ENCODE results near the gene ACTG1. TPM values are rescaled to one million over a fixed set of nuclear protein-coding genes. Genes with fewer than 3 reads are reported as not detected.

Gene ACTG1
- total RNA-seq, 1 experiment from 2014 or later, result 1,461 TPM

DNA sequence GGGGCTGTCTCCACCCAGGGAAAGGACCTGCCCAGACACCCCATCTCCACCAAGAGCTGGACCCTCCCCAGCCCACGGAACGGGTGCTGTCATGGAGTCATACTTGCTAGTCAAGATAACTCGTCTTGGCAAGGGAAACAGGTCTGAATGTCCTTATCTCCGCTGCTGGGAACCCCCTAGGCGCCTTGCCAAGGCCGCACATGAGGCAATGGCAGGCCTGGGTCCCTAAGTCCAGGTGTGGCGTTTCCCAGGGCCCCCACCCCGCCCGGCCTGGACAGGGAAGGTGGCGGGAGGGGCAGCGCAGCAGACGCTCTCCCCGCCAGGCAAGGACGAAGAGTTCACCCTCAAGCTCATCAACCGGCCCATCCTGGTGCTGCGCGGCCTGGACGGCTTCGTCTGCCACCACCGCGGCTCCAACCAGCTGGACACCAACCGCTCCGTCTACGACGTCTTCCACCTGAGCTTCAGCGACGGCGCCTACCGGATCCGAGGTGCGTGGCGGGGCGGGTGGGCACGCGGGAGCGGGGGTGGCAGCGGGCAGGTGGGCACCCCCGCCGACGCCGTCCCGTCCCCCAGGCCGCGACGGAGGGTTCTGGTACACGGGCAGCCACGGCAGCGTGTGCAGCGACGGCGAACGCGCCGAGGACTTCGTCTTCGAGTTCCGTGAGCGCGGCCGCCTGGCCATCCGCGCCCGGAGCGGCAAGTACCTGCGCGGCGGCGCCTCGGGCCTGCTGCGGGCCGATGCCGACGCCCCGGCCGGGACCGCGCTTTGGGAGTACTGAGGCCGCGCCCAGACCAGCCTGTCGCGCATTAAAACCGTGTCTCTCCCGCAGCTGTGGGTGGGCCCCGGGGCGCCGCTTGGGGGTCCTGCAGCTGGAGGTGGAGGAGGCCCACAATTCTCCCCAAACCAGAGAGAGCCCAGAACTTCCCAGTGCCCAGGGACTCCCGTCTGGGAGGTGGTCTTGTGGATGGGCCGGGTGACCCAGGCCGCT lies 24.0 kb upstream of the ACTG1 start:
- TF ChIP-seq CTCF (IDR thresholded peaks at IDR 0.05; ENCODE audit: unreplicated experiment), result no peak
- ChIA-PET CTCF (interaction anchor here (0.6 to 1.0 kb wide), 2 partner anchors 84 to 284 kb away, joined by 3 read pairs; no protein-coding TSS in a partner anchor), POLR2A (no interaction called here)
- Mint-ChIP-seq H3K27me3 (ENCODE audit: insufficient read depth, unreplicated experiment) (no peaks in the 10 kb centered on the region), H3K9me3 (ENCODE audit: unreplicated experiment) (no peaks in the 10 kb centered on the region), H3K4me1 (ENCODE audit: insufficient read depth, unreplicated experiment) (no peaks in the 10 kb centered on the region), H3K4me3 (ENCODE audit: unreplicated experiment) (no peak overlapping the region), H3K36me3 (ENCODE audit: insufficient read depth, unreplicated experiment) (no peaks in the 10 kb centered on the region), H3K27ac (ENCODE audit: low read depth, unreplicated experiment) (no peak overlapping the region)
- no peak for DNase-seq (ENCODE audit: unreplicated experiment)
- no TSS peak for BruUV-seq (replicated peaks)
- intact Hi-C loops (cut with micrococcal nuclease), result no loop called here

GRCh38 chr17:81535480-81536298 lies 23.1 kb upstream of the ACTG1 start:
- POLR2A ChIA-PET, result no interaction called here
- intact Hi-C loops (cut with micrococcal nuclease), result no loop called here
- Mint-ChIP-seq H3K4me3 (ENCODE audit: unreplicated experiment) (no peak overlapping the region), H3K4me1 (ENCODE audit: insufficient read depth, unreplicated experiment) (no peaks in the 10 kb centered on the region), H3K27me3 (ENCODE audit: insufficient read depth, unreplicated experiment) (no peaks in the 10 kb centered on the region), H3K9me3 (ENCODE audit: unreplicated experiment) (no peaks in the 10 kb centered on the region), H3K27ac (ENCODE audit: low read depth, unreplicated experiment) (no peak overlapping the region), H3K36me3 (ENCODE audit: insufficient read depth, unreplicated experiment) (no peaks in the 10 kb centered on the region)
- CTCF ChIA-PET, result interaction anchor here (1.0 kb wide), 1 partner anchor 283 kb away, joined by 3 read pairs; no protein-coding TSS in a partner anchor
- no peak for TF ChIP-seq CTCF (IDR thresholded peaks at IDR 0.05; ENCODE audit: unreplicated experiment)
- DNase-seq (ENCODE audit: unreplicated experiment), result no peak
- BruUV-seq (replicated peaks), result no TSS peak

DNA sequence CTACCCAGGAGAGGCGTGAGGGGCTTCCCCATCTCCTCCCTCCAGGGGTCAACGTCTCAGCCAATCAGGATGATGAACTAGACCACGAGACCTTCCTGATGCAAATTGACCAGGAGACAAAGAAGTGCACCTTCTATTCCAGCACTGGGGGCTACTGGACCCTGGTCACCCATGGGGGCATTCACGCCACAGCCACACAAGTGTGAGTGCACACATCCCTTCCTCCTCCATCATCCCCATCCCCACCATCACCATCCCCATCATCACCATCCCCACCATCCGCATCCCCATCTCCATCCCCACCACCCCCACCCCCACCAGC lies 22.4 kb upstream of the ACTG1 start:
- no peak for TF ChIP-seq CTCF (IDR thresholded peaks at IDR 0.05; ENCODE audit: unreplicated experiment)

More for the DNA sequence above, 22.4 kb upstream of the ACTG1 start:
- Mint-ChIP-seq H3K27ac (ENCODE audit: low read depth, unreplicated experiment) (no peak overlapping the region), H3K4me1 (ENCODE audit: insufficient read depth, unreplicated experiment) (no peaks in the 10 kb centered on the region), H3K36me3 (ENCODE audit: insufficient read depth, unreplicated experiment) (no peaks in the 10 kb centered on the region), H3K9me3 (ENCODE audit: unreplicated experiment) (no peaks in the 10 kb centered on the region), H3K4me3 (ENCODE audit: unreplicated experiment) (no peak overlapping the region), H3K27me3 (ENCODE audit: insufficient read depth, unreplicated experiment) (no peaks in the 10 kb centered on the region)
- intact Hi-C loops (cut with micrococcal nuclease), result no loop called here
- no TSS peak for BruUV-seq (replicated peaks)
- DNase-seq (ENCODE audit: unreplicated experiment), result no peak
- ChIA-PET CTCF (no interaction called here), POLR2A (no interaction called here)
